ENCODE data around the gene RYR2. TPM values are rescaled to one million over a fixed set of nuclear protein-coding genes. Genes with fewer than 3 reads are reported as not detected.

The RYR2 gene
- total RNA-seq, 1 experiment from 2014 or later = 0.03 TPM

DNA sequence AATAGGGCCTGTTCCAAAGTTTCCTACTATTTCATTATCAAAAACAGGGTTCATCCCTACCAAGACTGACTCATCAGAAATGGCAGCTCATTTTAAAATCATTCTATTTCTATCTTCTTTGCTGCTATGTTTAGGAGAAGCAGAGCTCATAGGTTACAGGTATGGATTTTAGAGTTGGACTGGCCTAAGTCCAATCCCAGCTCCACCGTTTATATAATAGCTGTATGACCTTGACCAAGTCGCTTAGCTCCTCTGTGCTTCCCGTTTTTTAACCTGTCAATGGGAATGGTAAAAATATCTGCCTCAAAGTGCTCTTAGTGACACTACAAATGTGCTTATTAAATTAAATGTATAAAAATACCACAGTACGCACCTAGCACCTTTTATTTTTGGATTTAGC, 436.1 kb downstream of the RYR2 start:
- no peak overlapping the region for H3K4me3 ChIP-seq (ENCODE audit: low read depth in 2 of 2, low read length in 2 of 2)
- in situ Hi-C loops (cut with HindIII; ENCODE audit: low pct_unique_long_range_greater_than_20kb, low sequenced_read_pairs) (no loop called here), intact Hi-C loops (cut with micrococcal nuclease; ENCODE audit: unreplicated experiment) (no loop called here)
- no peaks in the 10 kb centered on the region for H3K9me3 ChIP-seq (ENCODE audit: control insufficient read depth, insufficient read depth, low read depth, low read length)
- POLR2A ChIA-PET = no interaction called here
- TF ChIP-seq, protein P1, sequence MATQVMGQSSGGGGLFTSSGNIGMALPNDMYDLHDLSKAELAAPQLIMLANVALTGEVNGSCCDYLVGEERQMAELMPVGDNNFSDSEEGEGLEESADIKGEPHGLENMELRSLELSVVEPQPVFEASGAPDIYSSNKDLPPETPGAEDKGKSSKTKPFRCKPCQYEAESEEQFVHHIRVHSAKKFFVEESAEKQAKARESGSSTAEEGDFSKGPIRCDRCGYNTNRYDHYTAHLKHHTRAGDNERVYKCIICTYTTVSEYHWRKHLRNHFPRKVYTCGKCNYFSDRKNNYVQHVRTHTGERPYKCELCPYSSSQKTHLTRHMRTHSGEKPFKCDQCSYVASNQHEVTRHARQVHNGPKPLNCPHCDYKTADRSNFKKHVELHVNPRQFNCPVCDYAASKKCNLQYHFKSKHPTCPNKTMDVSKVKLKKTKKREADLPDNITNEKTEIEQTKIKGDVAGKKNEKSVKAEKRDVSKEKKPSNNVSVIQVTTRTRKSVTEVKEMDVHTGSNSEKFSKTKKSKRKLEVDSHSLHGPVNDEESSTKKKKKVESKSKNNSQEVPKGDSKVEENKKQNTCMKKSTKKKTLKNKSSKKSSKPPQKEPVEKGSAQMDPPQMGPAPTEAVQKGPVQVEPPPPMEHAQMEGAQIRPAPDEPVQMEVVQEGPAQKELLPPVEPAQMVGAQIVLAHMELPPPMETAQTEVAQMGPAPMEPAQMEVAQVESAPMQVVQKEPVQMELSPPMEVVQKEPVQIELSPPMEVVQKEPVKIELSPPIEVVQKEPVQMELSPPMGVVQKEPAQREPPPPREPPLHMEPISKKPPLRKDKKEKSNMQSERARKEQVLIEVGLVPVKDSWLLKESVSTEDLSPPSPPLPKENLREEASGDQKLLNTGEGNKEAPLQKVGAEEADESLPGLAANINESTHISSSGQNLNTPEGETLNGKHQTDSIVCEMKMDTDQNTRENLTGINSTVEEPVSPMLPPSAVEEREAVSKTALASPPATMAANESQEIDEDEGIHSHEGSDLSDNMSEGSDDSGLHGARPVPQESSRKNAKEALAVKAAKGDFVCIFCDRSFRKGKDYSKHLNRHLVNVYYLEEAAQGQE (IDR thresholded peaks at IDR 0.05; ENCODE audit: insufficient read depth in 1 of 2, low read depth in 2 of 2, low read length in 1 of 2) = no peak
- no peak for TF ChIP-seq POLR2AphosphoS5 (IDR thresholded peaks at IDR 0.05; ENCODE audit: low read depth, low read length)
- TF ChIP-seq SIN3A (IDR thresholded peaks at IDR 0.05; ENCODE audit: borderline replicate concordance, insufficient read depth, low read depth, low read length) = no peak
- TF ChIP-seq TCF7L2 (IDR thresholded peaks at IDR 0.05; ENCODE audit: low read depth, low read length) = no peak
- no peaks in the 10 kb centered on the region; the same call in 1 of the 2 replicates for H3K27me3 ChIP-seq (ENCODE audit: control insufficient read depth, insufficient read depth, low read length)
- ATAC-seq (no peak), DNase-seq (ENCODE audit: low read depth, low spot score) (no peak)
- H3K36me3 ChIP-seq (ENCODE audit: control insufficient read depth, insufficient read depth, low read length) = no peaks in the 10 kb centered on the region
- H3K4me1 ChIP-seq (ENCODE audit: control insufficient read depth, insufficient read depth, low read length) = no peaks in the 10 kb centered on the region
- CTCF ChIA-PET = no interaction called here
- H3K27ac ChIP-seq (ENCODE audit: low read length) = no peak overlapping the region
- no TSS peak for BruUV-seq (replicated peaks)

DNA sequence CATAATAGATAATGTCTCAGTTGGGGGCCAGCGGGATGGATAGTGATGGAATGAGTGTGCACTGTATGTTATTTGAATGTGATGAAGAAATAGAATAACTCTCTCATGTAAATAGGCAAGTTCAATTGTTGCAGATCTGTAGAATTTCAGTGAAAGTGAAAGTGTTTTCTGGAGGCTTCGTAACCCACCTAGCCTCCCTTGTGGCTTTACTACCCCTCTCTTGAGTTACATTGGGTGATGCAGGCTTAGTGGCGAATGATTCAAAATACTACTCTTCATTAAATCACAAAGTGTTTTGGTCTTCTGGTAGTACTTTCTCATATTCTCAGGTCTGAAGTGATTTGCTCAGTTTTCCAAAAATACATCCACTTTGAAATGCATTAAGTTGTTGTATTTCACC, 436.9 kb downstream of the RYR2 start:
- no peaks in the 10 kb centered on the region; the same call in 1 of the 2 replicates for H3K27me3 ChIP-seq (ENCODE audit: control insufficient read depth, insufficient read depth, low read length)
- CTCF ChIA-PET = no interaction called here
- POLR2A ChIA-PET = no interaction called here
- DNase-seq (ENCODE audit: low read depth, low spot score) (no peak), ATAC-seq (no peak)
- intact Hi-C loops (cut with micrococcal nuclease; ENCODE audit: unreplicated experiment) (no loop called here), in situ Hi-C loops (cut with HindIII; ENCODE audit: low pct_unique_long_range_greater_than_20kb, low sequenced_read_pairs) (no loop called here)
- H3K36me3 ChIP-seq (ENCODE audit: control insufficient read depth, insufficient read depth, low read length) = no peaks in the 10 kb centered on the region
- no peak overlapping the region for H3K4me3 ChIP-seq (ENCODE audit: low read depth in 2 of 2, low read length in 2 of 2)
- no peaks in the 10 kb centered on the region for H3K9me3 ChIP-seq (ENCODE audit: control insufficient read depth, insufficient read depth, low read depth, low read length)
- TF ChIP-seq TCF7L2 (IDR thresholded peaks at IDR 0.05; ENCODE audit: low read depth, low read length) (no peak), POLR2AphosphoS5 (IDR thresholded peaks at IDR 0.05; ENCODE audit: low read depth, low read length) (no peak), SIN3A (IDR thresholded peaks at IDR 0.05; ENCODE audit: borderline replicate concordance, insufficient read depth, low read depth, low read length) (no peak)
- TF ChIP-seq, protein P1 (IDR thresholded peaks at IDR 0.05; ENCODE audit: insufficient read depth in 1 of 2, low read depth in 2 of 2, low read length in 1 of 2) = no peak
- TF ChIP-seq, protein P2, sequence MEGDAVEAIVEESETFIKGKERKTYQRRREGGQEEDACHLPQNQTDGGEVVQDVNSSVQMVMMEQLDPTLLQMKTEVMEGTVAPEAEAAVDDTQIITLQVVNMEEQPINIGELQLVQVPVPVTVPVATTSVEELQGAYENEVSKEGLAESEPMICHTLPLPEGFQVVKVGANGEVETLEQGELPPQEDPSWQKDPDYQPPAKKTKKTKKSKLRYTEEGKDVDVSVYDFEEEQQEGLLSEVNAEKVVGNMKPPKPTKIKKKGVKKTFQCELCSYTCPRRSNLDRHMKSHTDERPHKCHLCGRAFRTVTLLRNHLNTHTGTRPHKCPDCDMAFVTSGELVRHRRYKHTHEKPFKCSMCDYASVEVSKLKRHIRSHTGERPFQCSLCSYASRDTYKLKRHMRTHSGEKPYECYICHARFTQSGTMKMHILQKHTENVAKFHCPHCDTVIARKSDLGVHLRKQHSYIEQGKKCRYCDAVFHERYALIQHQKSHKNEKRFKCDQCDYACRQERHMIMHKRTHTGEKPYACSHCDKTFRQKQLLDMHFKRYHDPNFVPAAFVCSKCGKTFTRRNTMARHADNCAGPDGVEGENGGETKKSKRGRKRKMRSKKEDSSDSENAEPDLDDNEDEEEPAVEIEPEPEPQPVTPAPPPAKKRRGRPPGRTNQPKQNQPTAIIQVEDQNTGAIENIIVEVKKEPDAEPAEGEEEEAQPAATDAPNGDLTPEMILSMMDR (IDR thresholded peaks at IDR 0.05) = no peak
- H3K4me1 ChIP-seq (ENCODE audit: control insufficient read depth, insufficient read depth, low read length) = no peaks in the 10 kb centered on the region
- no peak overlapping the region for H3K27ac ChIP-seq (ENCODE audit: low read length)
- BruUV-seq (replicated peaks) = no TSS peak

All from Panc1 (cell line).